Esophagus squamous epithelium (tissue), 4 donors: ENCODE data around the gene SLC25A42.

Experiments used
- CTCF ChIP-seq, 6 experiments: fragments of 450-650 bp in 4 of 6; fragments of 200-600 bp in 2 of 6; sonication (generic) in 2 of 6; IDR thresholded peaks; one replicate each; pipeline ENCODE4 v1.5.1; 2016 to 2019; ENCODE audit warnings: antibody characterized with exemption in 6 of 6, mild to moderate bottlenecking in 4 of 6, moderate library complexity in 4 of 6
- POLR2A ChIP-seq, 4 donors: fragments of 450-650 bp; IDR thresholded peaks; one replicate each; pipeline ENCODE4 v1.6.1; 2017; ENCODE audit warnings: antibody characterized with exemption in 4 of 4, mild to moderate bottlenecking in 4 of 4, moderate library complexity in 3 of 4

DNA sequence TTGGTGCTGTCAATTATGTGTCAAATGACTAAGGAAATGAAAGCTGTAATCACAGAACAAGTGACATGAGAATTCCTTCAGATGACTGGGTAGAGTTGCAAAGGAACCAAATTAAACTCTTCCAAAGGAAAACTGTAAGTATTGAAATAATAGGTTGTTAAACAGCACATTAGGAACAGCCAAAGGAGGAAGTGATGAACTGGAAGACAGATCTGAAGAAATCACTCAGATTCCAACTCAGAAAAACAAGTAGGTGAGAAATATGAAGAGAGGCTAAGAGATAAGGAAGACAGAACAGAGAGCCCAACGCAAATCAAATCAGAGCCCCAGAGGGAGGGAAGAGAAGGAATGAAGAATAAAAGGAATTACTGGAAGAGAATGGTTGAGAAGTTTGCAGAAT lies 59.1 kb downstream of the SLC25A42 start:
- no peak for TF ChIP-seq CTCF (IDR thresholded peaks at IDR 0.05)
- TF ChIP-seq POLR2A (IDR thresholded peaks at IDR 0.05) = no peak
